GM12875 (cell line): Measurements from ENCODE around the gene SEMG1.

Experiments
- H3K4me3 ChIP-seq: one replicate; pipeline ENCODE4 v1.5.1; 2011; ENCODE audit warnings: low read depth, low read length, control low read depth
- TF ChIP-seq, protein P1 (sequence below): IDR thresholded peaks from 2 replicates; pipeline ENCODE4 v1.5.1; 2011; ENCODE audit warnings: low read depth, mild to moderate bottlenecking, control low read depth, inconsistent platforms, low read length, moderate library complexity, borderline replicate concordance; ENCODE audit not compliant: insufficient read depth

The SEMG1 gene

GRCh38 chr20:45206725-45207124 is at the start of gene SEMG1:
Gene SEMG1 (plus strand): TSS chr20:45207033. CDS start chr20:45207054, 21 bp downstream.
- H3K4me3 ChIP-seq = no peak within 1 kb of the TSS
- TF ChIP-seq, protein P1, sequence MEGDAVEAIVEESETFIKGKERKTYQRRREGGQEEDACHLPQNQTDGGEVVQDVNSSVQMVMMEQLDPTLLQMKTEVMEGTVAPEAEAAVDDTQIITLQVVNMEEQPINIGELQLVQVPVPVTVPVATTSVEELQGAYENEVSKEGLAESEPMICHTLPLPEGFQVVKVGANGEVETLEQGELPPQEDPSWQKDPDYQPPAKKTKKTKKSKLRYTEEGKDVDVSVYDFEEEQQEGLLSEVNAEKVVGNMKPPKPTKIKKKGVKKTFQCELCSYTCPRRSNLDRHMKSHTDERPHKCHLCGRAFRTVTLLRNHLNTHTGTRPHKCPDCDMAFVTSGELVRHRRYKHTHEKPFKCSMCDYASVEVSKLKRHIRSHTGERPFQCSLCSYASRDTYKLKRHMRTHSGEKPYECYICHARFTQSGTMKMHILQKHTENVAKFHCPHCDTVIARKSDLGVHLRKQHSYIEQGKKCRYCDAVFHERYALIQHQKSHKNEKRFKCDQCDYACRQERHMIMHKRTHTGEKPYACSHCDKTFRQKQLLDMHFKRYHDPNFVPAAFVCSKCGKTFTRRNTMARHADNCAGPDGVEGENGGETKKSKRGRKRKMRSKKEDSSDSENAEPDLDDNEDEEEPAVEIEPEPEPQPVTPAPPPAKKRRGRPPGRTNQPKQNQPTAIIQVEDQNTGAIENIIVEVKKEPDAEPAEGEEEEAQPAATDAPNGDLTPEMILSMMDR = no peak

- TF ChIP-seq, protein P1 = no peak
- H3K4me3 ChIP-seq = no peak overlapping the region
Measured at GRCh38 chr20:45157962-45158361, 48.9 kb upstream of the SEMG1 start.

GRCh38 chr20:45163083-45163803 is 43.6 kb upstream of the SEMG1 start:
- H3K4me3 ChIP-seq = no peak overlapping the region
- TF ChIP-seq, protein P1 = no peak

DNA sequence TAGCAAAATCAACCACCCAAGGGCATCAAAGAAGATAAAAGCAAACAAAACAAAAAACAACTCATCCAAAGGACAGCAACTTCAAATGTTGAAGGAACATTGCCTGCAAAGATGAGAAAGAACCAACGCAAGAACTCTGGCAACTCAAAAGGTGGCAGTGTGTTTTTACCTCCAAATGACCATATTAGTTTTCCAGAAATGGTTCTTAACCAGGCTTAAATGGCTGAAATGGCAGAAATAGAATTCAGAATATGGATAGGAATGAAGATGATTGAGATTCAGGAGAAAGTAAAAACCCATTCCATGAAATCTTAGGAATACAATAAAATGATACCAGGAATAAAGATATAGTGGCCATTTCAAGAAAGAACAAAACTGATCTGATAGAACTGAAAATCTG is 41.9 kb upstream of the SEMG1 start:
- TF ChIP-seq, protein P1 = no peak
- no peak overlapping the region for H3K4me3 ChIP-seq

DNA sequence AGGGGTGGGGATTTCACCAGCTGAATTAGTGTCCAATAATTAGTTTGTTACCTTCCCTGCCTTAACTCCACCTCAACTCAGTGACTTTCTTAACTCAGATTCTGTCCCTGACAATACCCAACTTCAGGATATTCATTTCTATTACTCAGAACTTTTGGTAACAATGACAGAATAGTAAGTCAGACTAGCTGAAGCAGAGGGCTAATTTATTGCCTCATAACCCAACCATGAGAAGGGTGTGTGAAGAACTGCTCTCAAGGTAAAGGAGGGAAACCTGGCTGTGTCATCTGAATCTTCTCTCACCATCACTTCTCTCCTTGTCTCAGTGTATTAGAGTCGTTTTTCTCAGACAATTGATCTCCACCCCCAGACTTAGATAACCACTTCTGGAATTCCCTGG is 33.3 kb upstream of the SEMG1 start:
- TF ChIP-seq, protein P1 = no peak
- H3K4me3 ChIP-seq = no peak overlapping the region

DNA sequence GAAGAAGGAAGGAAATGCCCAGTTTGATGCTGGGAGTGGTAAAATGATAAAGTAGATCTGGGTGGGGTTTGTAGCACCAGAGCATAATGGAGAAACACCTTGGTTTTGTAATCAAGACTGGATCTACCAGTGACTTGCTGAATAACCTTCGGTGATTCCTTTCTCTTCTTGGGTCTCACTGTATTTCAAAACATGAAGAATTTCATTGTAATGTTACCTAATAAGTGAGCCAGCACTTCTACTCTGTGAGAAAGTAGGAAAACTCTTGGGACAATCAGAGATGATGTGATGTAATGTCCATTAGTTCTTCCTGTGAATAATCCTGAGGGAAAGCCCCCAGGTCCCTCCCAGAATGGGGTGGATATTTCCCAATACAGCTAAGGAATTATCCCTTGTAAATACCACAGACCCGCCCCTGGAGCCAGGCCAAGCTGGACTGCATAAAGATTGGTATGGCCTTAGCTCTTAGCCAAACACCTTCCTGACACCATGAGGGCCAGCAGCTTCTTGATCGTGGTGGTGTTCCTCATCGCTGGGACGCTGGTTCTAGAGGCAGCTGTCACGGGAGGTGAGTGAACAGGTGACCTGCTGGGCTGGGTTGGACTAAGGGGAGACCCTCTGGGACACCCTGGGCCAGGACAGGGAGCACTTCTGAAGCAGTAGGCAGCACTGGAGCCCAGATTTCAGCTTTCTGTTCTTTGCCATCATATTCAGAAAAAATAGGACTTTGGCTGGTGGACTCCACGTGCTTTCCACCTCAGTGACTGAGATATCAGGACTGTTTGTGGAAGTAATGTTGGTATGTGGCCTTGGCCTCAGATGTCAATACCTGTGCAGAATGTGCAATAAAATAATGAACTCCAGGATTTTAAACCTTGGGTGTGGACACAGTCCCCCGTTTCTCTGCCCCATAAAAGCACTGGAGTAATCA is 32.1 kb upstream of the SEMG1 start, which contains the start of gene PI3:
PI3 (plus strand) TSS at position 469 of the 931 bp plus-strand sequence; CDS start at position 490, 21 bp downstream.
- TF ChIP-seq, protein P1 = no peak
- no peak within 1 kb of the TSS for H3K4me3 ChIP-seq
